Gastrocnemius medialis (tissue), 4 donors: ENCODE results near the gene PPP2R5C.

Source experiments
- POLR2A ChIP-seq, 2 donors: fragments of 450-650 bp; IDR thresholded peaks; one replicate each; pipeline ENCODE4 v1.6.1; 2017; ENCODE audit warnings: antibody characterized with exemption in 2 of 2, mild to moderate bottlenecking in 2 of 2, moderate library complexity in 2 of 2
- TF ChIP-seq, protein P1 (sequence below), 5 experiments: fragments of 450-650 bp in 3 of 5; fragments of 200-600 bp in 2 of 5; sonication (generic) in 2 of 5; IDR thresholded peaks in 4 of 5; conservative IDR thresholded peaks in 1 of 5; 1 replicate in 4 of 5; 2 replicates in 1 of 5; pipeline ENCODE4 v1.5.1; 2016 to 2019; ENCODE audit warnings: antibody characterized with exemption in 5 of 5, mild to moderate bottlenecking in 3 of 5, moderate library complexity in 3 of 5

DNA sequence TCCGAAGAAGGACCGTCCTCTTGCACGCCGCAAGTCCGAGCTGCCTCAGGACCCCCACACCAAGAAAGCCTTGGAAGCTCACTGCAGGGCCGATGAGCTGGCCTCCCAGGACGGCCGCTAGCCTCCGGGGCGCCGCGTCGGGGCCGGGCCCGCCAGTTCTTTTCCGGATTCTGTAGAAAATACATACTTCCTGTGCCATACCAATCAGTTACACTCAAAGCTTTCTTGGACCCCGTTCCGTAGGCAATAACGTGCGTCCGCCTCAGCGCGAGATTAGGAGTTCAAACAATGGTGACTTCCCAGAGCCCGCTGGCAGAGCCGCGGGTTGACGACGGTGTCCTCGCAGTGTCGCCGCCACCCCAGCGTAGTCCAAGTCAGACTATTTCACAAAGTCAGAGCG is 163.6 kb downstream of the PPP2R5C start:
- TF ChIP-seq, protein P1, sequence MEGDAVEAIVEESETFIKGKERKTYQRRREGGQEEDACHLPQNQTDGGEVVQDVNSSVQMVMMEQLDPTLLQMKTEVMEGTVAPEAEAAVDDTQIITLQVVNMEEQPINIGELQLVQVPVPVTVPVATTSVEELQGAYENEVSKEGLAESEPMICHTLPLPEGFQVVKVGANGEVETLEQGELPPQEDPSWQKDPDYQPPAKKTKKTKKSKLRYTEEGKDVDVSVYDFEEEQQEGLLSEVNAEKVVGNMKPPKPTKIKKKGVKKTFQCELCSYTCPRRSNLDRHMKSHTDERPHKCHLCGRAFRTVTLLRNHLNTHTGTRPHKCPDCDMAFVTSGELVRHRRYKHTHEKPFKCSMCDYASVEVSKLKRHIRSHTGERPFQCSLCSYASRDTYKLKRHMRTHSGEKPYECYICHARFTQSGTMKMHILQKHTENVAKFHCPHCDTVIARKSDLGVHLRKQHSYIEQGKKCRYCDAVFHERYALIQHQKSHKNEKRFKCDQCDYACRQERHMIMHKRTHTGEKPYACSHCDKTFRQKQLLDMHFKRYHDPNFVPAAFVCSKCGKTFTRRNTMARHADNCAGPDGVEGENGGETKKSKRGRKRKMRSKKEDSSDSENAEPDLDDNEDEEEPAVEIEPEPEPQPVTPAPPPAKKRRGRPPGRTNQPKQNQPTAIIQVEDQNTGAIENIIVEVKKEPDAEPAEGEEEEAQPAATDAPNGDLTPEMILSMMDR (IDR thresholded peaks at IDR 0.05 in 4 of 5, conservative IDR thresholded peaks at IDR 0.05 in 1 of 5) = no peak
- no peak for TF ChIP-seq POLR2A (IDR thresholded peaks at IDR 0.05)
